ENCODE data around the gene OR2F1.

DNA sequence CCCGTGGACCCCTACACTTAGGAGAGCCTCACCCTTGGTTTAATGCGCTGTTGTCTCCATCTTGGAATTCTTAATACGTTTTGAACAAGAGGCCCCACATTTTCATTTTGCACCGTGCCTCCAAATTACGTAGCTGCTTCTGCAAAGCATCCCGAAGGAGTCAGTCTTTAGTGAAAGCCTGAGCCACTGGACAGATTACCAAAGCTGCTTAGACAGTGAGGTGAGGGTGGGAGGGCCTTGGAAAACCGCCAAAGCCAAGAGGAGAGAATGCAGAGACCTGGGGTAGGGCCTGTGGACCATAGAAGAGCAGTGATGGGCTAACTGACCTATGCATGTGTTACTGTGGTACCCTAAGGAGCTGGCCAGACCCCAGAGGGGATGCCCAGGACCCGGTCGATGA is 48.5 kb upstream of the OR2F1 start:
- TF ChIP-seq, protein P1, sequence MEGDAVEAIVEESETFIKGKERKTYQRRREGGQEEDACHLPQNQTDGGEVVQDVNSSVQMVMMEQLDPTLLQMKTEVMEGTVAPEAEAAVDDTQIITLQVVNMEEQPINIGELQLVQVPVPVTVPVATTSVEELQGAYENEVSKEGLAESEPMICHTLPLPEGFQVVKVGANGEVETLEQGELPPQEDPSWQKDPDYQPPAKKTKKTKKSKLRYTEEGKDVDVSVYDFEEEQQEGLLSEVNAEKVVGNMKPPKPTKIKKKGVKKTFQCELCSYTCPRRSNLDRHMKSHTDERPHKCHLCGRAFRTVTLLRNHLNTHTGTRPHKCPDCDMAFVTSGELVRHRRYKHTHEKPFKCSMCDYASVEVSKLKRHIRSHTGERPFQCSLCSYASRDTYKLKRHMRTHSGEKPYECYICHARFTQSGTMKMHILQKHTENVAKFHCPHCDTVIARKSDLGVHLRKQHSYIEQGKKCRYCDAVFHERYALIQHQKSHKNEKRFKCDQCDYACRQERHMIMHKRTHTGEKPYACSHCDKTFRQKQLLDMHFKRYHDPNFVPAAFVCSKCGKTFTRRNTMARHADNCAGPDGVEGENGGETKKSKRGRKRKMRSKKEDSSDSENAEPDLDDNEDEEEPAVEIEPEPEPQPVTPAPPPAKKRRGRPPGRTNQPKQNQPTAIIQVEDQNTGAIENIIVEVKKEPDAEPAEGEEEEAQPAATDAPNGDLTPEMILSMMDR (IDR thresholded peaks at IDR 0.05; ENCODE audit: borderline replicate concordance, extremely low read depth, low read length, poor library complexity, severe bottlenecking) = no peak
- TF ChIP-seq EZH2 (IDR thresholded peaks at IDR 0.05; ENCODE audit: borderline replicate concordance, low read depth, low read length, severe bottlenecking) = no peak

Data from DND-41 (cell line).